IPS-18a (cell line): Measurements from ENCODE around the gene GHRH.

Experiments used
- H3K27ac ChIP-seq: one replicate; pipeline ENCODE4 v1.5.1; 2013; ENCODE audit warnings: low read length
- H3K27me3 ChIP-seq: one replicate; pipeline ENCODE4 v1.6.1; 2013; ENCODE audit warnings: mild to moderate bottlenecking, low read length; ENCODE audit not compliant: control insufficient read depth, insufficient read depth
- H3K36me3 ChIP-seq: one replicate; pipeline ENCODE4 v1.6.1; 2013; ENCODE audit warnings: low read depth, low read length; ENCODE audit not compliant: control insufficient read depth
- H3K4me1 ChIP-seq: one replicate; pipeline ENCODE4 v1.6.1; 2013; ENCODE audit warnings: low read depth, low read length; ENCODE audit not compliant: control insufficient read depth
- H3K4me3 ChIP-seq: one replicate; pipeline ENCODE4 v1.5.1; 2013; ENCODE audit warnings: low read length
- H3K9ac ChIP-seq: one replicate; pipeline ENCODE4 v1.6.1; 2013; ENCODE audit warnings: mild to moderate bottlenecking, low read length, moderate library complexity
- H3K9me3 ChIP-seq: one replicate; pipeline ENCODE4 v1.6.1; 2013; ENCODE audit warnings: low read depth, low read length; ENCODE audit not compliant: control insufficient read depth

The GHRH gene

DNA sequence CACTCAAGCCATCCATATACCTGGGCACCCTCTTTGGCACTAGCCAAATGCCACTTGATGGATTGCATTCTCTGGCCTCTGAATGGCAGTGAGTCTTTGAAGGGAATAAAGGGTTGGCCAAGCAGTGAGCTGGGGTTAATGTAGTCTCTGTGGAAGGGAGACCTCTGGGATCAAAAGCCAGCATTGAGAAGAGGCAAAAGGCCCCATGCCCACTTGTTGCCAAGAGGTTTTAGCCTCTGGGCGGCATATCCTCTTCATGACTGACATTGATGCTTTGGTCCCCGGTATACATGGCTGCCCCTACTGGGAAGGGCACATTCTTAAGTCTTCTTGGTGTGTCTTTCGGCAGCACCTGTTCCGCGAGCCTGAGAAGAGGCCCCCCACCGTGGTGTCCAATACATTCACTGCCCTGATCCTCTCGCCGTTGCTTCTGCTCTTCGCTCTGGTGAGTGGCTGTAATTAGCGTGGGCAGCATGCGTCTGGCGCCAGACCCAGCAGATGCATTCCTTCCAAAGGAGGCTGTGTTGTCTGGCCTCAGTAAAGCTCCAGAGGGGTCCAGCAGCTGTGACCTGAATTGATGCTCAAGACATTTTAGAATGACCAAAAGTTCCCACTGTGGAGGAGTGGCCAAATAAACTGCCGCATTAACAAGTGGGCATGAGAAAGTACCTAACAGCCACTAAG is 29.5 kb downstream of the GHRH start:
- no peaks in the 10 kb centered on the region for H3K9me3 ChIP-seq
- H3K4me1 ChIP-seq: peaks cover 31% of the 10 kb centered on the region
- H3K27ac ChIP-seq: no peak overlapping the region
- no peak overlapping the region for H3K4me3 ChIP-seq
- peaks cover 91% of the 10 kb centered on the region for H3K36me3 ChIP-seq
- no peaks in the 10 kb centered on the region for H3K27me3 ChIP-seq
- H3K9ac ChIP-seq: no peak overlapping the region

DNA sequence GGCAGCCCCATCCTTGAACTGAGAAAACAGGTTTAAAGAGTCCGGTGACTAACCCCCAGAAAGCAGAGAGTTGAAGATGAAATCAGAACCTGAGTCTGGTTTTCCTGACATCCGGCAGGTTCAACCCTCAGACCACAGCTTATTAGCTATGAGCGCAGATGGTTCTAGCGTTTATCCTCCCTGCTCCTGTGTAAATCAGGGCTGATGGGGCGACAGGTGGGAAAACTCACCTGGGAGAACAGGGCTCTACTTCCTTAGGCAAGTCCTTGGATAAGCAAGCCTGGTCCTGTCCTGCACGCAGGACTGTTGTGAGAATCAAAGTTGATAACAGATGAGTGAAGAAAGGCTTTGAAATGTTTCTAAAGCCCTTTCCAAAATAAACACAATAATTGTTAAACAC is 31.4 kb downstream of the GHRH start:
- peak overlapping the region; percentile 58 for H3K27ac ChIP-seq
- peaks cover 31% of the 10 kb centered on the region for H3K4me1 ChIP-seq
- no peaks in the 10 kb centered on the region for H3K9me3 ChIP-seq
- H3K4me3 ChIP-seq: no peak overlapping the region
- H3K9ac ChIP-seq: no peak overlapping the region
- no peaks in the 10 kb centered on the region for H3K27me3 ChIP-seq
- H3K36me3 ChIP-seq: peaks cover 93% of the 10 kb centered on the region

DNA sequence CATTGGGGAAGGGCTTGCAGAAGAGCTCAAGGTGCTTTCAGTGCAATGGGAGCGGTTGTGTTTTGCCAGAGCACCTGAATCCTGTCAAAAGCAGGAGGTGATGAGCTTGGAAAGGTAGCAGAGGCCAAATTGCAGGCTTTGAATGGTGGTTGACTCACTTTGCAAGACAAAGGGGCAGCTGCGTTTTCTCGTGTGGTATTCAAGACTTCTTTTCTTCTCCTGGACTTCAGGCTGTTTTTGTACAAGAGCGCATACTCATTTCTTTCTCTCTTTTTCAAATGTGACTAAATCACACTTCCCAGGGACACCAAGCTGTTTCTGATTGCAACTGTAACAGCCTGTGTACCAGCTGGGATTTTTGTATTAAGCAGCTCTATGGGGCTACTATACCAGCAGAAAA is 32.3 kb downstream of the GHRH start:
- peaks cover 93% of the 10 kb centered on the region for H3K36me3 ChIP-seq
- H3K4me3 ChIP-seq: no peak overlapping the region
- no peaks in the 10 kb centered on the region for H3K27me3 ChIP-seq
- peaks cover 31% of the 10 kb centered on the region for H3K4me1 ChIP-seq
- peak overlapping the region; percentile 58 for H3K27ac ChIP-seq
- H3K9ac ChIP-seq: no peak overlapping the region
- H3K9me3 ChIP-seq: no peaks in the 10 kb centered on the region

DNA sequence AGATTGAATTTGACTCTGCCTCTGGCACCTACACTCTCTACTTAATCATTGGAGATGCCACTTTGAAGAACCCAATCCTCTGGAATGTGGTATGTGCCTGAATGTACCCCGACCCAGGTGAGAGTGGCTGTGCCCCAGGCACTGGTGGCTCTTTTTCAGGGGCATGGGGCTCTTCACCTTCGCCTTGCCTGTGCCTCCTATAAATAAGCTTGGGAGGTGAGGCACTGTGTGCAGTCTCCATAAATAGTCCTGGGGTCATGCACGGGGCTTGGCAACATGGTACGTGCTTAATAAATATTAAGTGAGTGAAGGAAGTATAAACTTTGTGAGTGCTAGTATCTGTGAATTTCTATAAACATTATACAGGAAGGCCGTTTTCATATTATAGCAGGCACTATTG is 33.0 kb downstream of the GHRH start:
- Histone ChIP-seq H3K27ac (no peak overlapping the region), H3K4me3 (no peak overlapping the region), H3K9me3 (no peaks in the 10 kb centered on the region), H3K9ac (no peak overlapping the region), H3K36me3 (peaks cover 93% of the 10 kb centered on the region), H3K27me3 (no peaks in the 10 kb centered on the region), H3K4me1 (peaks cover 31% of the 10 kb centered on the region)

DNA sequence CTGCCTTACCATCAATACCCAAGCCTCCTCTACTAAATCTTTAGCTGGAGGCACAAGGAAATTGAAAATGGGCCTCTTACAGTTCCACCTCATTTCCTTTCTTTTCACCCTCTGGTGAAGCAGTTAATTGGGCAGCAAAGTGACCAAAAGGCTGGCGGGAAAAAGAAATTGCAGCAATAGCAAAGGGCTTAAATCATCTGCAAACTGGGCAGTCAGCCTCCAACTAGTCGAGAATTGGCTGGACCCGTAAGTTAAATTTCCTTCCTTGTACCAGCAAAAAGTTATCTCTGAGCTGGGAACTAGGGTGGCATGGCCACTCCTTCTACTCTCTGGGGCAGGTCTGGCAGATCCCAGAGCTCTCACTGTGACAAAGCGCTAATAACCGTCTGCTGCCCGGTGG is 33.5 kb downstream of the GHRH start:
- Histone ChIP-seq H3K27me3 (no peaks in the 10 kb centered on the region), H3K36me3 (peaks cover 93% of the 10 kb centered on the region), H3K4me3 (no peak overlapping the region), H3K4me1 (peaks cover 31% of the 10 kb centered on the region), H3K9me3 (no peaks in the 10 kb centered on the region), H3K27ac (no peak overlapping the region), H3K9ac (no peak overlapping the region)

DNA sequence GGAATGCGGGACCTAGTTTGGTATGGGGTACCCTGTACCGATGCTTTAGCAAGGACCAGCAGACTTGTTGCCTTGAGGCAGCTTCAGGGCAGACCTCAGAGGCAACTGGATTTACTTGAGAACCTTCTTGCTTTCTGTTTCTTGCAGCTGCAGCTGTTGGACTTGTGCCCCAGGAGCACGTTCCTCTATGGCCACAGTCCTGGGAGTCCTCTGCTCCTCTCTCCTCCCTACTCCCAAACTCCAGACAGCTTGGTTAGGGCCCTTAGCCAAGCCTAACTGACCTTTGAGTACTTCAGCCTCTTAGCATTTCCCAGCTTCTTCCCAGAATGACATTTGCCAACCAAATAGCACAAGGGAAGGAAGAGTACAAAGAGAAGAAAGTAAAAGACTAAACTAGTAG is 34.7 kb downstream of the GHRH start:
- Histone ChIP-seq H3K4me3 (no peak overlapping the region), H3K9me3 (no peaks in the 10 kb centered on the region), H3K27ac (no peak overlapping the region), H3K9ac (no peak overlapping the region), H3K36me3 (peaks cover 84% of the 10 kb centered on the region), H3K27me3 (no peaks in the 10 kb centered on the region), H3K4me1 (peaks cover 31% of the 10 kb centered on the region)

DNA sequence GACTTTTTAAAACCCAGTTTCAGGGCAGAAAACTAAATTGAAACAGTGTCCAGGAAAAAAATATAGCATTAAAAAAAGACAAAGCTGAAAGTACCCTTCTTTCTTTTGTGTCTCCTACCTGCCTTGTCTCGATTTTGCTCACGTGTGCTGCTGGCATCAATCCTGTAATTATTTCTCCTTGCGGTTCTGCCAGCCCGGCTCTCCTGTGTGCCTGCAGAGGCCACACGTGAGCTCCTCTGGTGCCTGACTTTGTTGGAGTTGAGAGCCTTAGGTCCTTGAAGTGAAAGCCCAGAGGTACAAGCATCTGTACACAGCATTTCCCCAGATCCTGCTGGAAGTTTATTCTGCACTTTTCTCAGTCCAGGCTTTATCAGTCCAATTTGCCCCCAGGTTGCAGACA is 36.5 kb downstream of the GHRH start:
- Histone ChIP-seq H3K9ac (no peak overlapping the region), H3K9me3 (no peaks in the 10 kb centered on the region), H3K4me1 (peaks cover 32% of the 10 kb centered on the region), H3K27ac (no peak overlapping the region), H3K27me3 (no peaks in the 10 kb centered on the region), H3K36me3 (peaks cover 77% of the 10 kb centered on the region), H3K4me3 (no peak overlapping the region)

DNA sequence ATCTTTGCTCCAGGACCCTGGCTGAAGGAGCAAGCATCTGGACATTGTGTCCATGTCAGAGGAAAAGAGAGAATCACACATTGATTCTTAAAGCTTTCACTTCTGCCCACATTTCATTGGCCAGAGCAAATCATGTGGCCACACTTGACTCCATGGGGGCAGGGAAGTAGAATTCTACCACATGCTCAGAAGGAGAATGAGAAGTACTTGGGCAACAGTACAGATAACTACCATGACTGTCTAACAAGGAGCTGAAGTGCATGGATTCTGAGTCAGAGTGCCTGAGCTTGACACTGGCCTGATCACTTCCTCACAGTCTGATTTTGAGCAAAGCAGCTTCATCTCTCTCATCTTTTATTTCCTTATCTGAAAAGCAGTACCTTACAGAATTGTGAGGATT is 38.6 kb downstream of the GHRH start:
- H3K36me3 ChIP-seq: peaks cover 72% of the 10 kb centered on the region
- H3K27me3 ChIP-seq: no peaks in the 10 kb centered on the region
- H3K9me3 ChIP-seq: no peaks in the 10 kb centered on the region
- H3K9ac ChIP-seq: no peak overlapping the region
- no peak overlapping the region for H3K27ac ChIP-seq
- H3K4me3 ChIP-seq: no peak overlapping the region
- peaks cover 13% of the 10 kb centered on the region for H3K4me1 ChIP-seq

DNA sequence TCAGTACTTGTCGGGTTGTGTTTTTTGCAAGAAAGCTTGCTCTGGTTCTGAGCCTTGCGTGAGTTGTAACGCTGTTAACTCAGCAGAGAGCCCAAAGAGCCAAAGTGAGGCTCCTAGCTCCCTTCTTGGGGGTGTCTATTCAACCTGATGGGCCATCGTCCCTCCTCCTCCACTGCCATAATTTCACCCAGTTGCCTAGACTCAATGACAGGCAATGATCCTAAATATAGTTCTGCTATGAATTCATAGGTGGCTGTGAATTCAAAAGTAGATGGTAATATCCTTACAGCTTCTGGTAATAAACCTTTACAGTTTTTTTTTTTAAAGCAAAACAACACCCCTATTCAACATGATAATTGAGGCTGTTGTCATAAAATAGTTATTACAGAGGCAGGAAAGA is 39.5 kb downstream of the GHRH start:
- H3K36me3 ChIP-seq: peaks cover 66% of the 10 kb centered on the region
- H3K4me1 ChIP-seq: peaks cover 8% of the 10 kb centered on the region
- H3K27me3 ChIP-seq: no peaks in the 10 kb centered on the region
- no peak overlapping the region for H3K9ac ChIP-seq
- H3K4me3 ChIP-seq: no peak overlapping the region
- no peaks in the 10 kb centered on the region for H3K9me3 ChIP-seq
- H3K27ac ChIP-seq: no peak overlapping the region

DNA sequence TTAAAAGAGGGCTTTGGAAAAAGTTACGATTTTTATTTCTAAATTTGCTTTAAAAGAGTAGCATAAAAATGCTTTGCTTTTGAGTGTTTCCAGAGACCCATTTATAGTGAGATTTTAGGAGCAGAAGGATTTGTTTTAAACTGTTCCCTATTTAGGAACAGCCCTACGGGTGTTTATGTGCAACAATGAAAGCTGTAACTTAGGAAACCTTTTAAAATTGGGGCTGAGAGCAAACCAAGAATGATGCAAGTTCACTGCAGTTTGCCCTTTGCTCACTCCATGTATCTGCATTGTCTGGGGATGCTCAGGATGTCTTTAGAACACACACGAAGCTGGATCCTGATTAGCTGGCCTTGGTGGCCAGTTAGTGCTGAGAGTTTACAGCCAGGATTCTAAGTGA is 40.9 kb downstream of the GHRH start:
- Histone ChIP-seq H3K4me3 (no peak overlapping the region), H3K9ac (no peak overlapping the region), H3K4me1 (peaks cover 8% of the 10 kb centered on the region), H3K27me3 (no peaks in the 10 kb centered on the region), H3K36me3 (peaks cover 60% of the 10 kb centered on the region), H3K9me3 (no peaks in the 10 kb centered on the region), H3K27ac (no peak overlapping the region)

DNA sequence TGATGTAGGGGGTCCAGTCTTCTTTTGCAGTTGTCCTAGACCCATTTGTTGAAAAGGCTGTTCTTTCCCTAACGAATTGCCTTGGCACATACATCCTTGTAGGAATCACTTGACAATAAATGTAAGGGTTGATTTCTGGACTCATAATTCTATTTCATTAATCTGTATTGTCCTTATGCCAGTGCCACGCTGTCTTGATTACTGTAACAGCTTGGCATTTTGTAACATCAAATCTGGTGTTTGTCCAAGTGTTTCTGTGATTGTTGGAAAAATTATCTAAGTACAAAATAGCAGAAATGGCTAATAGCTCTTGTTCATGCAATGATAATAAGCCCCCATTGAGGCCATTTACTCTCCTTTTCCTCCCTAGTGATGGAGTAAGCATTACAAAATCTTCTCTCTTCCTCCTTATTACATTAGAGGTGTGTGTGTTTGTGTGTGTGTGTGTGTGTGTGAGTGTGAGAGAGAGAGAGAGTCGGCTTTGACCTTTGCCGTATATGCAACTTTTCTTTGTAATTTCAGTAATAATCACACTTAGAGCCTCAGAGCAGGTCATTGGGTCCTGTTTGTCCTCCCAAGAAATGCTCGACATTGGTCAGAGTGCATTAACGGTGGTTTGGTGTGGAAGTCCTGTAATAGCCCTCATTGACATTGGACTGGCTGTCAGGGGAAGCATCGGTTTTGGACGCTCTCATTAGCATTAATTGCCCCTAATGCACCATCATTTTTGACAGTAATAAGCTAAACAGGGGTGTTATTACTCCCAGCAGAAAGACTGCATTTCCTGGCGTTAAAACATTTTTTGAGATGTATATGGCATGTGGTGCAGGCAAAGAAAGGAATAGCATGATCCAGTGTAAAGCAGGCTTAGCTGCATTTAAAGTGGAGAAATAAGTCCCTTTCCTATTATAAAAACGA is 41.6 kb downstream of the GHRH start:
- no peak overlapping the region for H3K9ac ChIP-seq
- peaks cover 59% of the 10 kb centered on the region for H3K36me3 ChIP-seq

DNA sequence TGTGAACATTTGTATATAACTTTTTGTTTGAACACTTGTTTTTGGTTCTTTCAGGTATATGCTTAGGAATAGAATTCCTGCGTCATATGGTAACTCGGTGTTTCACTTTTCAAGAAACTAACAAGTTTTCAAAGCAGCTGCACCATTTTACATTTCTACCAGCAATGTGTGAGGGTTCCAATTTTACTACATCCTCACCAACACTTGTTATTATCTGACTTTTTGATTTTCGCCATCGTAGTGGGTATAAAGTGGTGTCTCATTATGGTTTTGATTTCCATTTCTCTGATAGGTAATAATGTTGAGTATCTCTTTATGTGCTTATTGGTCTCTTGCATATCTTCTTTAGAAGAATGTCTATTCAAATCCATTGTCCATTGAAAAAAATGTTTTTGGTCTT is 42.6 kb downstream of the GHRH start:
- Histone ChIP-seq H3K4me3 (no peak overlapping the region), H3K9me3 (no peaks in the 10 kb centered on the region), H3K9ac (no peak overlapping the region), H3K27me3 (no peaks in the 10 kb centered on the region), H3K27ac (no peak overlapping the region), H3K36me3 (peaks cover 58% of the 10 kb centered on the region), H3K4me1 (peaks cover 8% of the 10 kb centered on the region)

More for the DNA sequence above, 41.6 kb downstream of the GHRH start:
- Histone ChIP-seq H3K9me3 (no peaks in the 10 kb centered on the region), H3K4me3 (no peak overlapping the region), H3K27ac (no peak overlapping the region), H3K27me3 (no peaks in the 10 kb centered on the region), H3K4me1 (peaks cover 8% of the 10 kb centered on the region)
